HFF-Myc (cell line): ENCODE measurements around the gene MKS1.
A peak's percentile ranks its signal among the peaks of the same experiment; 100 is the strongest.

Experiments
- DNase-seq: peaks from one replicate; pipeline ENCODE4 v3.0.0-alpha.2; 2011; ENCODE audit warnings: low read depth; ENCODE audit errors: extremely low read depth
- H3K4me3 ChIP-seq: replicated peaks from 2 replicates; pipeline ENCODE4 v1.5.1; 2011; ENCODE audit warnings: low read depth, mild to moderate bottlenecking, control low read depth, low read length
- TF ChIP-seq, protein P1 (sequence below): IDR thresholded peaks from 2 replicates; pipeline ENCODE4 v1.5.1; 2012; ENCODE audit warnings: mild to moderate bottlenecking, low read depth, low read length, control low read depth; ENCODE audit errors: missing control alignments

MKS1 gene

DNA sequence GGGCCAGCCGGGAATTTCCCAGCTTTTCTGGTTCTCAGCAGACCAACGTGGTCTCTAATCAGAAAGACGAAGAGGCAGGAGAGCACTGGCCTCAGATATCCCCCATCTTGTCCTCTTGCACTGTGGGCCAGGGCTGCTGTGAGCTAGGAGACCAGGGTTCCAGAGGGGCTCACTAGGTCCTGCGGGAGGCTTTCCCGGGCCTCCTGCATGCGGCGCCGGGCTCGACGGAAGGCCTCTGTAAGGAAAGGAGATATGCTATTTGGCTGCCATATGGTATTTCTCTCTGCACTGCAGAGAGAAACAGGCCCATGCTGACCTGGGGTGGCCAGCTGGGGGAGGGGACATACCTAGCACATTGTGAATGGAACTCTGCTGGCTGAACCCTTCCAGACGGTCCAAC lies 13.1 kb downstream of the MKS1 start:
- TF ChIP-seq, protein P1, sequence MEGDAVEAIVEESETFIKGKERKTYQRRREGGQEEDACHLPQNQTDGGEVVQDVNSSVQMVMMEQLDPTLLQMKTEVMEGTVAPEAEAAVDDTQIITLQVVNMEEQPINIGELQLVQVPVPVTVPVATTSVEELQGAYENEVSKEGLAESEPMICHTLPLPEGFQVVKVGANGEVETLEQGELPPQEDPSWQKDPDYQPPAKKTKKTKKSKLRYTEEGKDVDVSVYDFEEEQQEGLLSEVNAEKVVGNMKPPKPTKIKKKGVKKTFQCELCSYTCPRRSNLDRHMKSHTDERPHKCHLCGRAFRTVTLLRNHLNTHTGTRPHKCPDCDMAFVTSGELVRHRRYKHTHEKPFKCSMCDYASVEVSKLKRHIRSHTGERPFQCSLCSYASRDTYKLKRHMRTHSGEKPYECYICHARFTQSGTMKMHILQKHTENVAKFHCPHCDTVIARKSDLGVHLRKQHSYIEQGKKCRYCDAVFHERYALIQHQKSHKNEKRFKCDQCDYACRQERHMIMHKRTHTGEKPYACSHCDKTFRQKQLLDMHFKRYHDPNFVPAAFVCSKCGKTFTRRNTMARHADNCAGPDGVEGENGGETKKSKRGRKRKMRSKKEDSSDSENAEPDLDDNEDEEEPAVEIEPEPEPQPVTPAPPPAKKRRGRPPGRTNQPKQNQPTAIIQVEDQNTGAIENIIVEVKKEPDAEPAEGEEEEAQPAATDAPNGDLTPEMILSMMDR = no peak

DNA sequence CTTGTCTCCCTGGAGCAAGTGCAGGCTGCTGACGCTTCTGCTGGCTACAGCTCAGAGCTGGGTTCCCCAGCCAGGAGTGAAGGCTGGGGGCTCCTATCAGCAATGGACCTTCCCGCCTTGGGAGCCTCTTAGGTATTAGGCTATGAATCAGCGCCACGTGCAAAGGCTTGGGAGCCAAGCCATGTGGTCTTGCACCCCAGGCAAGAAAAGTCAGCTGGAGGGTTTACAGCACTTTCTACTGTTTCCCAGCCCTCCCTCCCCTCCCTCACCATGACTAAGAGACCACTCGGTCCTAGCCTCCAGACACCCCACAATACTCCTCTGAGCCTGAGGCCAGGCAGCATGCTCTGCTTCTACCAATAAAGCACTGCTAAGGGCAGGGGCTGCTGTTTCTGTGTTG lies 14.3 kb downstream of the MKS1 start:
- H3K4me3 ChIP-seq = no peak overlapping the region
- no peak for DNase-seq
- TF ChIP-seq, protein P1 = no peak

More for the DNA sequence above, 13.1 kb downstream of the MKS1 start:
- no peak for DNase-seq
- no peak overlapping the region for H3K4me3 ChIP-seq

DNA sequence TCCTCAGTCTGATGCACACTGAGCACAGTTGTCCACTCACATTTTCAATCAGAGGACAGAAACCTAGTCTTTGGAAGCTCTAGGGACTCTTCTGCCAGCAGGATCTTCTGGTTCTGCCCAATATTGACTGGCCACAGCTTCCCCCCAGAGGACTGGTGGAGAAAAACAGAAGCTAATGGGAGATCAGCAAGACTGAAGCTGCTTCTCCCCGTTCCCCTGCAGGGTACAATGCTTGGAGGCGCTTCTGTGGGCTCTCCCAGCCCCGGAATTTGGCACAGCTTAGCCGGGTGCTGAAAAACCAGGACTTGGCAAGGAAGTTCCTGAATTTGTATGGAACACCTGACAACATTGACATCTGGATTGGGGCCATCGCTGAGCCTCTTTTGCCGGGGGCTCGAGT lies 16.2 kb downstream of the MKS1 start:
- no peak overlapping the region for H3K4me3 ChIP-seq
- TF ChIP-seq, protein P1 = no peak
- DNase-seq = no peak

DNA sequence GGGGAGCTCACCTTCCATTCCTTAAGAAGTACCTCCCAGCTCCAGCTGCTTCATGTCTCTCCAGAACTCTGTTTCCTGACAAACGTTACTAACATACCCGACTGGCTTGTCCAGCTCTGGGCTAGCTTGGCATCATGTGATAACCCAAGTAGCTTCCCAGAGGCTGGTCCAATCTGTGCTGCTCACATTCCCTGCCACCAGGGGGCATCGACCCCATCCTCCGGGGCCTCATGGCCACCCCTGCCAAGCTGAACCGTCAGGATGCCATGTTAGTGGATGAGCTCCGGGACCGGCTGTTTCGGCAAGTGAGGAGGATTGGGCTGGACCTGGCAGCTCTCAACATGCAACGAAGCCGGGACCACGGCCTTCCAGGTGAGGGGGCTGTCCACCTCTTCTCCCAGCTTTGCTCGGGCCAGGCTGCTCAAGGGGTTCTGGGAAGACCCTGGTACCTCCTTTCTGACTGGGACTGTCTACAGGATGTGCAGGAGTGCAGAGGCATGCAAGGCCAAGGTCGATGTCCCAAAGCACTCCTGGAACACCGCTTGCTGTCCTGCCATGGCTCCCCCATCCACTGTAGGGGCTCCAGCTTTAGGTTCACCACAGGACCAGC lies 18.9 kb downstream of the MKS1 start:
- TF ChIP-seq, protein P1 = peak; percentile 72
- no peak overlapping the region for H3K4me3 ChIP-seq
- no peak for DNase-seq

DNA sequence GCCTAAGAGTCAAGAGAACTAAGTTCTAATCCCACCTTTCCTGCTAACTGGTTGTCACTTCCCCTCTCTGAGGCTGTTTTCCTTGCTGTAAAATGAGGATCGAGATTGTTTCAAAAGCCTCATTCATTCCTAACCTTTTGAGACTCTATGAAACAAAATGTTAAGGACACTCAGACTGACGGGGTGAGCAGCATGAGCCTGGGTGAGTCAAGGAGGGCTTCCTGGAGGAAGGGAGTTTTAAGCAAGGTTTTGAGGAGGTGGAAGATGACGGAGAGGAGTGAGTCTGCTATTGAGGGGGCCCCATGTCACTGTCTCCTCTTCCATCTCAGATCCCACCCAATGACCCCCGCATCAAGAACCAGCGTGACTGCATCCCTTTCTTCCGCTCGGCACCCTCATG lies 22.4 kb downstream of the MKS1 start:
- H3K4me3 ChIP-seq = no peak overlapping the region
- TF ChIP-seq, protein P1 = no peak
- DNase-seq = no peak

DNA sequence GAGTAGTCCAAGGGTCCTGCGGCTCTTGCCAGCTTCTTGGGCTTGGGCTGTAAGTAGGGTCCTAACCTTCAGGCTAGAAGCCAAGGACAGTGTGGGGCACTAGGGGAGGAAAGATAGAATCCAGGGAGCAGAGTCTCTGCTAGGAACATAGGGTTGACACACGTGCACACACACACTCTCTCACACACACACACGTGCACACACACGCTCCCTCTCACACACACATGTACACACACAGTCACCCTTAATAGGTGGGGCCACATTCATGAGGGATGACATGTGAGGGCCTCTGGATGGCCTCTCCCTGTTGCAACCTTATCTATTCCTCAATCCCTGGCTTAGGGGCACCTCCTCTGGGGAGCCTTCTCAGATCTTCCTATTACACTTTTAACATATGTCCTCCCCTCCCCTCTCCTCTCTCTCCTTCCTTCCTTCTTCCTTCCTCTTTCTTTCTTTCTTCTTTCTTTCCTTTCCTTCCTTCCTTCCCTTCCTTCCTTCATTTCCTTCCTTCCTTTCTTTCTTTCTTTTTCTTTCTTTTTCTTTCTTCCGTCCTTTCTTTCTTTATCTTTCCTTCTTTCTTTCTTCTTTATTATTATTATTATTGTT lies 23.4 kb downstream of the MKS1 start:
- TF ChIP-seq, protein P1 = no peak
- H3K4me3 ChIP-seq = no peak overlapping the region
- DNase-seq = no peak
